NCI-H774 (cell line): ENCODE results near the gene USP8.

Source experiments
- DNase-seq: peaks from one replicate; lab custom pipeline; 2025; lab: John Stamatoyannopoulos, UW

The USP8 gene

GRCh38 chr15:50543556-50543955 is 119.4 kb downstream of the USP8 start:
- no peak for DNase-seq

- DNase-seq, result no peak
Measured at GRCh38 chr15:50544368-50544767, 120.2 kb downstream of the USP8 start.

- DNase-seq, result no peak
Measured at GRCh38 chr15:50546566-50546965, 122.4 kb downstream of the USP8 start, which contains the start of gene USP50. Gene USP50 (minus strand): TSS chr15:50546666. CDS start chr15:50546525, 141 bp downstream.

- no peak for DNase-seq
Measured at GRCh38 chr15:50549326-50549725, 125.1 kb downstream of the USP8 start.

- DNase-seq, result no peak
Measured at GRCh38 chr15:50552238-50552637, 128.0 kb downstream of the USP8 start.

- no peak for DNase-seq
Measured at GRCh38 chr15:50556642-50557371, 132.6 kb downstream of the USP8 start.

GRCh38 chr15:50558012-50558411 is 133.8 kb downstream of the USP8 start:
- DNase-seq, result no peak

GRCh38 chr15:50562735-50563640 is 138.8 kb downstream of the USP8 start:
- DNase-seq, result no peak

- DNase-seq, result no peak
Measured at GRCh38 chr15:50563756-50564155, 139.6 kb downstream of the USP8 start.
